Measurements from ENCODE around the gene GLI1.

DNA sequence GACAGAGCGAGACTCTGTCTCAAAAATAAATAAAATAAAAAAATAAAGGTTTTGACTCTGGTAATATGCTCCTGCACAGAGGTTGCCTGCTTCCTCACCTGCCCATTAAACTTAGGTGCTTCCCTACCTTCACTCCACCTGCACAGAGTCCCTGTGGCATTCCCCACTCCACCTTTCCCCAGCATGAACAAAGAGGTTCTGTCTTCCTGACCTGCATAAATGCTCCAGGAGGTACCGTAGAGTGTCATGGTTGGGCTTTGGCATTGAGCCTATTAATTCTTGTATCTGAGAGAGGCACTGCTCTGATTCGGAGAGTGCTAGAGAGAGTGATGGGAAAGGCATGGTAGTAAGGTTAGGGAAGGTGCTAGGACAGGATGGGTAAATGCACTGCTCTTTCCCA is 13.8 kb downstream of the GLI1 start:
- TF ChIP-seq ZNF274 (IDR thresholded peaks at IDR 0.05; ENCODE audit: low read depth, low read length): no peak
- no peak for TF ChIP-seq SRF (IDR thresholded peaks at IDR 0.05; ENCODE audit: low read depth)
- no peak for TF ChIP-seq CTCF (IDR thresholded peaks at IDR 0.05 in 2 of 3, conservative IDR thresholded peaks at IDR 0.05 in 1 of 3; ENCODE audit: borderline replicate concordance in 1 of 3, insufficient read depth in 1 of 3, low read depth in 2 of 3, low read length in 2 of 3)
- TF ChIP-seq SP1 (IDR thresholded peaks at IDR 0.05; ENCODE audit: low read depth): no peak
- TF ChIP-seq POLR2AphosphoS5 (IDR thresholded peaks at IDR 0.05; ENCODE audit: low read depth, low read length): no peak
- no peak for TF ChIP-seq JUND (IDR thresholded peaks at IDR 0.05)
- TF ChIP-seq, protein P1, sequence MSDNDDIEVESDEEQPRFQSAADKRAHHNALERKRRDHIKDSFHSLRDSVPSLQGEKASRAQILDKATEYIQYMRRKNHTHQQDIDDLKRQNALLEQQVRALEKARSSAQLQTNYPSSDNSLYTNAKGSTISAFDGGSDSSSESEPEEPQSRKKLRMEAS (IDR thresholded peaks at IDR 0.05): no peak
- TF ChIP-seq EZH2 (IDR thresholded peaks at IDR 0.05): no peak

All from HCT116 (cell line).